Epithelial cell of esophagus (primary cell): ENCODE results near the gene PSAPL1.

ENCODE experiments used
- DNase-seq: peaks from one replicate; pipeline ENCODE4 v3.0.0; 2010; ENCODE audit warnings: low read depth
- H3K4me3 ChIP-seq: 2 replicates; pipeline ENCODE4 v1.5.1; 2011; ENCODE audit warnings: mild to moderate bottlenecking, low read length, control low read depth
- TF ChIP-seq, protein P1 (sequence below): IDR thresholded peaks from 2 replicates; pipeline ENCODE4 v1.5.1; 2011; ENCODE audit warnings: low read depth, mild to moderate bottlenecking, low read length, control low read depth, inconsistent platforms; ENCODE audit not compliant: insufficient read depth; ENCODE audit errors: missing control alignments

The PSAPL1 gene

DNA sequence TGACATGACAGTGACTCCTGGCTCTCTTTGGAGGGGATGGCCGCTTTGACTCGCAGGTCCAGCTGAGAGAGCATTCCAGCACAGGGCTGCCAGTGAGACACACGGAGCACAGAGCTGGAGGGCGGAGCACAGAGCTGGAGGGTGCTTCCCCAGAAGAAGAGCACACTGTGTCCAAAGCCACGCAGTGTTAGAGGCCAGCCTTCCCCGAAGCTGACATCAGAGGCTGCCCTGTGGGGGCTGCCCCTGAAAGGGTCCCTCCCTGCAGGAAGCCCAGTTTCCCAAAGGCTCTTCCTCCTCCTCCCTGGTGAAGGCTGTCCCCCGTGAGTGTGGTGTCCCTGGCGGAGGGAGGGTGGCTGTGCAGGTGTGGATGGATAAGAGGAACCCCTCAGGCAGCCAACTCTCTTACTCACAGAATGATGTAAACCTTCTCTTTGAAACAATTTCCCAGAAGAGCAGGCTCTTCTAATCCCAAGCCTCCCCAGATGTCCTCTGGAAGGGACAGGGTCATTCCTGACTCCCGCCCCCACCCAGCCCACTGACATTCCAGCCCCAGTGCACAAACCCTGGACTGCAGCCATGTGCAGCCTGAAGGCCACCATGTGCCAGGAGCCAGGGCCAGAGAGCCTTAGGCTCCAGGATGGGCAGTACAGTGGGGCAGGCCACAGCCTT lies 53.4 kb downstream of the PSAPL1 start:
- H3K4me3 ChIP-seq: no peak overlapping the region
- TF ChIP-seq, protein P1, sequence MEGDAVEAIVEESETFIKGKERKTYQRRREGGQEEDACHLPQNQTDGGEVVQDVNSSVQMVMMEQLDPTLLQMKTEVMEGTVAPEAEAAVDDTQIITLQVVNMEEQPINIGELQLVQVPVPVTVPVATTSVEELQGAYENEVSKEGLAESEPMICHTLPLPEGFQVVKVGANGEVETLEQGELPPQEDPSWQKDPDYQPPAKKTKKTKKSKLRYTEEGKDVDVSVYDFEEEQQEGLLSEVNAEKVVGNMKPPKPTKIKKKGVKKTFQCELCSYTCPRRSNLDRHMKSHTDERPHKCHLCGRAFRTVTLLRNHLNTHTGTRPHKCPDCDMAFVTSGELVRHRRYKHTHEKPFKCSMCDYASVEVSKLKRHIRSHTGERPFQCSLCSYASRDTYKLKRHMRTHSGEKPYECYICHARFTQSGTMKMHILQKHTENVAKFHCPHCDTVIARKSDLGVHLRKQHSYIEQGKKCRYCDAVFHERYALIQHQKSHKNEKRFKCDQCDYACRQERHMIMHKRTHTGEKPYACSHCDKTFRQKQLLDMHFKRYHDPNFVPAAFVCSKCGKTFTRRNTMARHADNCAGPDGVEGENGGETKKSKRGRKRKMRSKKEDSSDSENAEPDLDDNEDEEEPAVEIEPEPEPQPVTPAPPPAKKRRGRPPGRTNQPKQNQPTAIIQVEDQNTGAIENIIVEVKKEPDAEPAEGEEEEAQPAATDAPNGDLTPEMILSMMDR: no peak
- DNase-seq: no peak
